Left lobe of liver (tissue), 2 donors: ENCODE data around the gene ADGRG7. TPM values are rescaled to one million over a fixed set of nuclear protein-coding genes. Genes with fewer than 3 reads are reported as not detected.
A peak's percentile ranks its signal among the peaks of the same experiment; 100 is the strongest.

ENCODE experiments used
- ATAC-seq: fragments of 200-7000 bp; cut with Tn5 transposase; one replicate; pipeline ENCODE4 v1.9.1; 2020; ENCODE audit warnings: mild to moderate bottlenecking, moderate library complexity
- DNase-seq: peaks from one replicate; pipeline ENCODE4 v3.0.0-alpha.2; 2020; ENCODE audit warnings: low spot score
- total RNA-seq: library from RNA; stranded (reverse); gene quantifications from one replicate; pipeline ENCODE4 v1.2.1, GENCODE V29; 2021
- donor health status: DM: no; HTN: no; CAD: no; lungs with moderate emphysema.
- donor health status: DM: no; HTN: yes; CAD: no.

ADGRG7 gene
- total RNA-seq, 1 donor from 2014 or later, result 17.0 TPM

DNA sequence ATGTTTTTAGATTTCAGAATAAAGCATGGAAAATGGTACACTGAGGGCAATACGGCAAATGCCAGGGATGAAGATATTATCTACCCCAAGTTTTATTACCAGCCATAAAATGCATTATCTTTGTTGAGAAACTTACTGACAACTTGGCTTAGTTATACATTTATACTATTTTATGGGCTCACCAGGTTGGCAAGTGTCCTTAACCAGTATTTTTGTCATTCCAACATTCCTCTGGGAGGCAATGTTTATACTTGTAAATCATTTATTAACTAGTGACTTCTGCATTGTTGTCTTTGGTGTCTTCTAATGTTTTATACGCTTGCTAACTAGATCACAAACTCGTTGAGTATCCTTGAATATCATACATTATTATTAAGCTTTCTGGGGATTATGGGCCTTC, 18.0 kb upstream of the ADGRG7 start:
- ATAC-seq, result peak; percentile 77
- DNase-seq, result no peak

DNA sequence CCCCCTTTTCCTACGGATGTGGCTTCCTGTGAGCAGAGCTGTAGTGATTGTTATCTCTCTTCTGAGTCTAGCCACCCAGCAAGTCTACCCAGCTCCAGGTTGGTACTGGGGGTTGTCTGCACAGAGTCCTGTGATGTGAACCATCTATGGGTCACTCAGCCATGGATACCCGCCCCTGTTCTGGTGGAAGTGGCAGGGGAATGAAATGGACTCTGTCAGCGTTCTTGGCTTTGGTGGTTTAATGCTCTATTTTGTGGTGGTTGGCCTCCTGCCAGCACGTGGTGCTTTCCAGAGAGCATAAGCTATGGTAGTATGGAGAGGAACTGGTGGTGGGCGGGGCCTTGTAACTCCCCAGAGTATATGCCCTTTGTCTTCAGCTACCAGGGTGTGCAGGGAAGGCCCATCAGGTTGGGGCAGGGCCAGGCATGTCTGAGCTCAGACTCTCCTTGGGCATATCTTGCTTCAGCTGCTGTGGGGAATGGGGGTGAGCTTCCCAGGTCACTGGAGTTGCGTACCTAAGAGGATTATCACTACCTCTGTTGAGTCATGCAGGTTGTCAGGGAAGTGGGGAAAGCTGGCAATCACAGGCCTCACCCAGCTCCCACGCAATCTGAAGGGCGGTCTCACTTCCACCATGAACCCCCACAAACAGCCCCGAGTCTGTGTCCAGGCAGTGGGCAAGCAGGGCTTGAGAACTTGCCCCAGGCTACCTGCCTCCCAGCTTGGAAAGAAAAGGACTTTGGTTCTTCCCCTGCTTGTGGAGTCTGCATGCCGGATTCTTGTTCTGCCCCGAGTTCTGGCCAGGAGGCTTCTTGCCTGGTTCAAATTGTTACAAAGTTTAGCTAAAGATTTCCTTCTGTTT, 9.0 kb upstream of the ADGRG7 start:
- ATAC-seq, result no peak
- DNase-seq, result no peak

DNA sequence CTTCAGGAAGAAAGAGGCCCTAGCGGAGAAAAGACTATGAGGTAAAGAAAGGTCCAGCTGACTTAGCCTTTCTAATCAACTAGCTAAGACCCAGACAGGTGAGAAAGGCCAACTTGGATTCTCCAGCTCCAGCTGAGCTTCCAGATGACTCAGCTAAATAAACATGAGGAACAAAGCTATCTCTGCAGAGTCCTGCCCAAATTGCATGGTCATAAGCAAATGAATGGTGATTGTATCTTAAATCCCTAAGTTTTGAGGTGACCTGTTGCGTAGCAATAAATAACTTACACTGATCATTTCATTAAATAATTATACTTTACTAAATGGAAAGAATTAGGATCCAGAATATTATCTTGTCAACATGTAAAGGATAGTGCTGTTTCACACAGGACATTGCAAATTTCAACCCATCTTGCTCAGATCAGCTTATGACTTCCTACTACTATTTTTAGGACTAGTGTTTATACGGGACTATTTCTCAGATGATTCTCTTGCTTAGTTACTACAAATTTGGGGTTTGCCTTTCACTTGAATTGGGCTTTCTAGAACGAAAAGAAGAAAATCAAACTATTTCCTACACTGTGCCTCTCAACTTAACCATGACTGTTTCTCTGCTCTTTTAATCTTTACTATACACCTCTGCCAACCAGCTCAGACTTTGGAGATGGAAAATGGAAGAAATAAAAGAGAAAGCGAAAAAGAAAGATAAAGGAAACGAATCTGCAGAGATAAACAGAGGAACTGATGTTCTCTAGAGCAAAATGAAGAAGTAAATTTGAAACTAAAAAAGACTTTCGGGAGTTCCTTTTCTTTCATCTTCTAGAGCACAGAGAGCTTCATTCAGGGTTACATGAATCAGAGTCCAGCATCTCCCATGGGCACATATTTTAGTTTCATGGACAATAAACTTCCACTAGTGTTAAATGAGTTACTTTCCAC, 6.6 kb upstream of the ADGRG7 start:
- no peak for DNase-seq
- ATAC-seq, result peak; percentile 88

DNA sequence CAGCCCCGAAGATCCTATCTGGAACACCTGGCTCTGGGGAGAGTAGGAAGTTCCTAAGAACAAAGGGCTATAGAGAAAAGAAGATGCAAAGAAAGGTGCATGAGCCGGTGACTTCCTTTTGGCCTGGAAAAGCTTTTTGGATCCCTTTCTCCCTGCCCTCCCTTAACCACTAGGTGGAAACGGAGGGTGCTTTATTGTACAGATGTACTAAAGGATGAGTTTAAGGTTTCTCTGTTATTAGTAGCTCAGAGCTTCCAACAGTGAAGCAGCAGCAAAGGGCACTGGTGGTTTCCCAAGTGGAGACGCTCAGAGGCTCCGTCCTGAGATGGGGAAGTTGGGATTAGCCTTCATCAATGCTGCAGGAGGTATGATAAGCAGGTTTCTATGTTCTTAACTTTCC, 5.9 kb upstream of the ADGRG7 start:
- DNase-seq (no peak), ATAC-seq (peak; percentile 80)

DNA sequence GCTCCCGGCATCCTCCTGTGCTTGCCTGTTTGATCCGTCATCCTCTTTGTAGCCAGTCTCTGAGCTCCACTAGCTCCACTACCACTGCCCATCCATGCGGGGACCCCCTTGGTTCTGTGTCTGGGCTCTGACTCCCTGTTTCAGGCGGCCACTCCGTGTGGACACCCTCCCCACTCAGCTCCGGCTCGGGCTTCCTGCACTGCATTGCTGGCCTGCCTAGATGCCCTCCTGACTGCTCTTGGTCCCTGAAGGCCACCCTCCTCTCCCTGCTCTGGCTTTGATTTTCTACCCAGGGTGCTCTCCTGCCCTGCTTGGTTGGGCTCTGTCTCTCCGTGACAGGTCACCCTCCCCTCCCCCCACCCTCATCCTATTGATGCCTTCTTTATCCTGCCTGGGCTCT, 4.0 kb upstream of the ADGRG7 start:
- ATAC-seq (peak; percentile 69), DNase-seq (no peak)

DNA sequence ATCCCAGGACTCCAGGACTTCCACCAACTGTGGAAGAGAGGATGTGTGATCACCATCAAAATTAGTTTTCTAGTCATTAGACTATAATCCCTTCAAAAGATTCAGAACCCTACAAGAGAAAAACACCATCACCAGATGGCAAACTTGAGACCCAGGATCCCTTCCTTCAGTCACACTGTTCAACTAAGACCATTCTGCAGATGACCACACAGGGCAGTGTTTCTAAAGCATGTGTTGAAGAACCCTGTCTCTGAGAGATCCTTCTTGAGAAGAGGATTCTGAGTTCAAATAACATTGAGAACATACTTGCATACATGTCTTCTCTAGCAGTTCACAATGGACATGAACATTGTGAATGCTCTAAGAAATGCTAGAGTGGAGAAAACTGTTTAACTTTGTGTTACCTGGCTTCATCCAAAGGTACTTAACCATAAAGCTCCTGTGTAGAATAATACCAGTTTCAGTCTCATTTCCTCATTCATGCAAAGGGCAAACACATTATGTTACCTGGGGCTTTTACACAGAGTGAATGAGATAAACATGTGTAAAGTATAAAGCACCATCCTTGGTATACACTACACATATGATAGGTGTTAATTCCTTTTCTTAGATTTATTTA, 2.4 kb upstream of the ADGRG7 start:
- DNase-seq, result no peak
- no peak for ATAC-seq

DNA sequence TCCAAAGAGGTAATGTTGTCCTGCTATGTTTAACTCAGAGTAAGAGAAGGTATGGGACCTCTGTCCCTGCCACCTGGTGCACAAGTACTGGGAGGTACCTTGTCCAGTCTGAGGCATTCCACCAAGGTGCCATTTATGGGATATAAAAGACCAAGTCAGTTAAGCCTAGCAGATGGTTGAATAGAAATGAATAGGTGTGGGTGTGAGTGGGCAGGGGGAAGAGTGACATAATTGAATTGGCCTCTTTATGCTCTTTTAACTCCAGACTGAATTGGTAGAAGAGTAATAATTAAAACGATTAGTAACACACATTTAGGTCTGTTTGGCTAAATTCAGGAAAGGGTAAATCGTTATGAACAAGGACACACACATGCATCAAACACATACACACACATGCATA, 562 bp downstream of the ADGRG7 start:
- ATAC-seq, result no peak

DNA sequence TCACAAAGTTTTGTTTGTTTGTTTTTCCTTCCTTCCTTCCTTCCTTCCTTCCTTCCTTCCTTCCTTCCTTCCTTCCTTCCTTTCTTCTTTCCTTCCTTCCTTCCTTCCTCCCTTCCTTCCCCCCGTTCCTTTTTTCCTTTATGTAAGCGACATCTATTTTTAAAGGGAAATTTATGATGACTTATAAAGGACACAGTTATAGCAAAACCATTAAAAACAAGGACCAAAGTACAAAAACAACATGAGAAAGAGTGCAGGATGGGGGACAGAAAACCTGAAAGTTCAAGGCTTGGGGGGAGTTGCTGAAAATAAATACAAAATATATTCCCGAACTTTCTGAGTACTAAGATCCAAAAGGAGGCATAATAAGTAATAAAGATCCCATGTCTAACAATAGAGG, 1.8 kb downstream of the ADGRG7 start:
- no peak for DNase-seq
- ATAC-seq, result no peak

More for the DNA sequence above, 562 bp downstream of the ADGRG7 start:
- DNase-seq, result no peak

DNA sequence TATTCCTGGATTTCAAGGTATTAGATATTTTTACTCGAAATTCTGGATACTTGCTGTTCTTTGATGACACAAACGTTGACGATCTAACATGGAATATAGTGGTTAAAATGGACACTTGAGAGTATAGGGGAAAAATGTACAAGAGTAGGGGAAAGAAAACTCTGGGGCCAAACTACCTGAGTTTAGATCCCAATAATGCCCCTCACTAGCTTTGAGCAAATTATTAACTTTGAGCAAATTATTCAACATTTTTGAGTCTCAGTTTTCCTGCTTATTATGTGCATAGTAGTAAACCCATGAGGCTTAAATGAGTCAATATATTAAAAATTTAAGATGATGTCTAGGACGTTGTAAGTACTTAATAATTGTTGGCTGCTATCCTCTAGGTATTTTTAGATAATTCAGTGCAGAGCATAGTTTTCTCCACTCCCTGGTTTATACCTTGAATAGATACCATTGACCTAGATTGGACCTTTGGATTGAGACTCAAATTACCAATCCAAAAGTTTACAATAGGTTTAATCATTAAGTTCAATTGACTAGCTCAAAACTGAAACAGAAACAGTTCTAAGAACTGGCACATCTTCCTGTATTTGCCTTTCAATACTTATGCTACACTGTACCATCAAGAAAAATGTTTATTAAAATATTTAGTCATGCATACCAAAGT, 4.5 kb downstream of the ADGRG7 start:
- no peak for DNase-seq
- ATAC-seq, result peak; percentile 96

DNA sequence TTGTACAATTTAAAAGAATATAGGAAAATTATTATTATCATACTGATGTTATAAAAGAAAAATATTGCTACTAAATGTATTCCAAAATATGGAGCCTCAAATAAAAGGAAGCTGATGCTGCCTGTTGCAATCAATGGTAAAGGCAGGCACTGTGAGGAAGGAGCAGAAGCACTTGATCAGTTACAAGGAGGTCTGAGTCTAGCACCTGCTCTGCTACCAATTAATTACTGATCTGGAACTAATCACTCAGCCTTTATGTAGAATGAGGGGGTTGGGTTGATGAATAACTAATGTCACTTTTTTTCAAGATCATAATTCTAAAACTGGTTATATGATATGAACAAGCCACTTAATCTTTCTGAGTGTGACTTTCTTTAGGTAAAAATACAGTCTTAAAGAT, 5.5 kb downstream of the ADGRG7 start:
- ATAC-seq, result no peak
- no peak for DNase-seq

DNA sequence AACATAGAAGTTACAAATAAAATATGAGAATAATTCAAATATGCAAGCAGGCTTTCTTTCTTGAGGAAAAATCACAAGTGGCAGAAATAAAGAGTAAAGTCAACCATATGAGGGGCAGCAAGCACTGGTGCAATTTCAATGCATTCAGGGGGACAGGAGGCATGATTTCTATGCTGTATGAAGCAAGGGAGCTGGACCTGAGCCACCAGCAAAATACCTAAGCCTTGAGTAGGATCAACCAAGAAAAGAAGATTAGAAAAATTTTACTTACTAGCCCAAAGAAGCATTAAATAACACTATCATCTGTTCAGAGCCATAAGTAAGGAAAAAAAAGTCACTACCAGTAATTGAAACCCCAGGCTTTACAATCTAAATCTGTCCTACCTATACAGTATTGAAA, 6.3 kb downstream of the ADGRG7 start:
- DNase-seq, result no peak
- ATAC-seq, result no peak

DNA sequence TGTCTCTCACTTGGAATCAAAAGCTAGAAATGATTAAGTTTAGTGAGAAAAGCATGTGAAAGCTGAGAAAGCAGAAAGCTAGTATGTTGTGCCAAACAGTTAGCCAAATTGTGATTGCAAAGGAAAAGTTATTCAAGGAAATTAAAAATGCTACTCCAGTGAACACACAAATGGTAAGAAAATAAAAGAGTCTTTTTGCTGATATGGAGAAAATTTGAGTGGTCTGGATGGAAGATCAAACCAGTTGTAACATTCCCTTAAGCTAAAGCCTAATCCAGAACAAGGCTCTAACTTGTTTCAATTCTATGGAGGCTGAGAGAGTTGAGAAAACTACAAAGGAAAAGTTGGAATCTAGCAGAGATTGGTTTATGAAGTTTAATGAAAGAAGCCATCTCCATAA, 11.8 kb downstream of the ADGRG7 start:
- no peak for ATAC-seq
- DNase-seq, result no peak

DNA sequence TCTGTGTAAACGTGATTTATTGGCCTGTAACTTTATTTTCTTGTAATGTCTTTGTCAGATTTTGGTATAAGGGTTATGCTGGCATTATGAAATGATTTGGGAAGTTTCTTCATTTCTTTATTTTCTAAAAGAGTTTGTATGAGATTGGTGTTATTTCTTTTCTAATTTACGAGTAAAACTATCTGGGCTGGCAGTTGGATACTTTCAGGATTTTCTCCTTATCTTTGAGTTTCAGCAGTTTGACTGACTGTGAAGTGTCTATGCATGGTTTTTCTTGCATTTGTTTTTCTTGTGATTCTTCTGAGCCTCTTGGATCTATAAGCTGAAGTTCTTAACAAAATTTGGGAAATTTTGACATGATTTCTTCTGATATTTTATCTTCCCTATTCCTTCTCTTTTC, 18.1 kb downstream of the ADGRG7 start:
- ATAC-seq, result no peak

DNA sequence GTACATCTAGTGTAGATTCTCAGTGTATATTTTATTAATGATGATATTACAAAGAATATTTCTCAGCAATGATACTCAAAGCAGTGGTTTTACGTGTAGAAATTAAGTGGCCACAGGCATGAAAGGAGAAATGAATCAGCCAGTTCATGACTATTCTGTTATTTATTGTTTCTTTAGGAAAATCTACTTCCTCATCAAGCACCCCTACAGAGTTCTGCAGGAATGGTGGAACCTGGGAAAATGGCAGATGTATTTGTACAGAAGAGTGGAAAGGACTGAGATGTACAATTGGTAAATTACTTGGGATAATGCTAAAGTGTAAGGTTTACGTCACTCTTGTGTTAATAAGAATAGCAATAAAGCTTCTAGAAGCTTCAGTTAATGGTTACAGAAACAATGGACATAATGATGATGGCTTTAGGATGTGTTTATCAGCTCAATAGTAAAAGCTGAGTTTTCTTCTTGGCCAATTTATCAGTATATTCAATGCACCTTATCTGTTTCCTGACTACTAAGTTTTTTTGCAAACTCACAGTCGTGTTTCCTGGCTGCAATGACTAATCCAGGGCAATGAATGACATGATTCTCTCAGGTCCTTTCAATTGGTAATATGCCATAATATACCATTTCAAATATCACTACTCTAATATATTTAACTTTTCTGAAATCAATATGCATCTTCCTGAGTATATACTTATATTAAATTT, 20.2 kb downstream of the ADGRG7 start:
- ATAC-seq (no peak), DNase-seq (no peak)

More for the DNA sequence above, 18.1 kb downstream of the ADGRG7 start:
- no peak for DNase-seq

DNA sequence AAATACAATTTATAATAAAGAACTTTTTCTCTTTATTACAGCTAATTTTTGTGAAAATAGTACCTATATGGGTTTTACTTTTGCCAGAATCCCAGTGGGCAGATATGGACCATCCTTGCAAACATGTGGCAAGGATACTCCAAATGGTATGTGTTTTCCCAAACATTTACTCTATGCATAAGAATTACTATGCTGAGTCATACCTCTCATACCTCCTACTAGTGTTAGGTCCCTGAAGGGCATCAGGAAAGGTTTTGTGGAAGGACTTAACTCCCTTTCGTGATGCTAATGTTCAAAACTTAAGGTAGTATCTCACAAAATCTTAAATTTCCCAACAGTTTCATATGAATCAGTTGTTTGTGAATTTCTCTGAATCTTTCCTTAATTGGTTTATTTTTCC, 21.3 kb downstream of the ADGRG7 start:
- DNase-seq, result no peak

DNA sequence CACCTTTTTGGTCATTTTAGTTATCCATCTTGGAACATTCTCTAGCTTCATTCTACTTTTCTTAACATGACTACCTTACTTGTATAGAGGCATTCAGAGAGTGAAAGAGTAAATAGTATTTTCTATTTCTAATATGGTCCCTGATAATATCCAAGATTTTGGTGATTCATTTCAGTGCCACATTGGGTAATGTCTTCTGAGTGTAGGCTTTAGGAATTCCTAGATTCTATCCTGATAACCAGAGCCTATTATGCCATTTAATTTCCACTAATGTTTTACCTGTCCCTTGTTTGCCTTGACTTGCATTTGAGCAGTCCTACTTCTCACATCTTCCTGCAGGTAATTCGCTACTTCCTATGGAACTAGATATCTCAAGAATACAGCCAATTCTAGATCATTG, 21.8 kb downstream of the ADGRG7 start:
- DNase-seq (no peak), ATAC-seq (no peak)

More for the DNA sequence above, 21.3 kb downstream of the ADGRG7 start:
- no peak for ATAC-seq

DNA sequence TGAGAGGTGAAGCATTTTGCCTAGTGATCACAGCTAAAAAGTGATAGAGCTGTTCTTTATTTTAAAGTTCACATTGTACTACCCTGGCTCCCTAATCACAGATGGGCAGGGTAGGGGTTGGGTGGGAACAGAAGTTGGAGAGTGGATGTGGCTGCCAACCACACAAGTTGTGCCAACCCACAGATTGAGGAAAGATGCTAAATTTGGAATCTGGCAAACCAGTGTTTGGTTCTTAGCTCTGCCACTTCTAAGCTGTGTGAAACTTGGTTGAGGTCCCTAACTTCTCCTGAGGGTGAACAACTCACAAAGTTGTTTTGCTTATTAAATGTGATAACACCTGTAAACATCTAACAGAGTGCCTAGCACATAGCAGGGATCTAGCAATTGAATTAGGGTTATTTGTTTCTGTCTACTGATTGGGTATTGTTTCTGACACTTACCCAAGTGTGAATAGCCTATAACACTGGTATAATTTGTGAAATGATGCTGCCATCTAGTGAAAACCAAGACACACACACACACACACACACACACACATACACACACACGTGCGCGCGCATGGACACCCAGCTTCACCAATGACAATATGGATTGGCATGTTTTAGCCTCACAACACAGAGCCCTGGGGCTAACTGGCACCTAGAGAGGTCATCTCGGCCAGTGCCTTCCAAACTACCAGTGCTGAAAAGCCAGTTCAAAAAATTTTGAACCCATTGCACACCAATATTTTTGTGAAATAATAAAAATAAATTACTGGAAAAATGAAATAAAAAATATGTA, 25.3 kb downstream of the ADGRG7 start:
- ATAC-seq (peak; percentile 87), DNase-seq (peak; percentile 78)

DNA sequence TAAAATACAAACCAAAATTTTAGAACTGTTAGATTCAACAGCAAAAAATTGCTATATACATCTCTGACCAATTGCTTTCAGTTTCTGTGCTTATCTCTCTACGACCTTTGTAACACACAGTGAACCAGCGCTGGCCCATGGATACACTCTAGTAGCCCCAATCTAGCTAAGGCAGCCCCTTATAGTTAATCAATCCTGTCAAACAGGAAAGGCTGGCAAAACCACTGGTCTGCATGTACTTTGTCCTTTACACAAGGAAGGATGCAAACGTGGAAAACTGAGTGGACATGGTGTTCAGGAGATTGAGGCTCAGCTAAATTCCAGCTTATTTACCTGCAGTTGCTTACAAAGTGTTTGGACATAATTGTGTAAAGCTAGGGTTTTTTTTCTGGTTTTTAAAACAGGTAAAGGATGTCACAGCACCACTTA, 25.9 kb downstream of the ADGRG7 start:
- ATAC-seq, result peak; percentile 92
- DNase-seq, result peak; percentile 88

DNA sequence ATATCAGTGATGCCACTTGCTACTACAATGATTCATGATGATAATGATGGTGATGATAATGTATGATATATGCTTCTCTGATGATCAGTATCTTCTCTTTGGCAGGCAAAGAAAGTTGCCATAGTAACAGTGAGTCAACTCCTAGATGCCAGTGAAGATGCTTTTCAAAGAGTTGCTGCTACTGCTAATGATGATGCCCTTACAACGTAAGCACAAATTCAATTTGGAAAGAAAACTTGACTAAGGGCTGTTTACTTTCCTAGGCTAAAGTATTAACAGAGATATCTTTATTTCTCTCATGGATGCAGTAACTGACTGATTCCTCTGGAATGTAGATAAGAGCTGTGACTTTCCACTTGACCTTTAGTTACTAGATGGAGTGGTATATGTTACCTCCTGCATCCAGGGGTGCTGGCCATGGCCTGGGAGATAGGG, 27.8 kb downstream of the ADGRG7 start:
- DNase-seq (no peak), ATAC-seq (no peak)
